ENCODE measurements around the gene DHX32. TPM values are rescaled to one million over a fixed set of nuclear protein-coding genes. Genes with fewer than 3 reads are reported as not detected.

DHX32 gene, protein sequence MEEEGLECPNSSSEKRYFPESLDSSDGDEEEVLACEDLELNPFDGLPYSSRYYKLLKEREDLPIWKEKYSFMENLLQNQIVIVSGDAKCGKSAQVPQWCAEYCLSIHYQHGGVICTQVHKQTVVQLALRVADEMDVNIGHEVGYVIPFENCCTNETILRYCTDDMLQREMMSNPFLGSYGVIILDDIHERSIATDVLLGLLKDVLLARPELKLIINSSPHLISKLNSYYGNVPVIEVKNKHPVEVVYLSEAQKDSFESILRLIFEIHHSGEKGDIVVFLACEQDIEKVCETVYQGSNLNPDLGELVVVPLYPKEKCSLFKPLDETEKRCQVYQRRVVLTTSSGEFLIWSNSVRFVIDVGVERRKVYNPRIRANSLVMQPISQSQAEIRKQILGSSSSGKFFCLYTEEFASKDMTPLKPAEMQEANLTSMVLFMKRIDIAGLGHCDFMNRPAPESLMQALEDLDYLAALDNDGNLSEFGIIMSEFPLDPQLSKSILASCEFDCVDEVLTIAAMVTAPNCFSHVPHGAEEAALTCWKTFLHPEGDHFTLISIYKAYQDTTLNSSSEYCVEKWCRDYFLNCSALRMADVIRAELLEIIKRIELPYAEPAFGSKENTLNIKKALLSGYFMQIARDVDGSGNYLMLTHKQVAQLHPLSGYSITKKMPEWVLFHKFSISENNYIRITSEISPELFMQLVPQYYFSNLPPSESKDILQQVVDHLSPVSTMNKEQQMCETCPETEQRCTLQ
- 32.7 to 44.0 TPM (median 42.2 TPM) in 5 replicates for total RNA-seq (2022; extraction: Qiagen RNA extraction)

DNA sequence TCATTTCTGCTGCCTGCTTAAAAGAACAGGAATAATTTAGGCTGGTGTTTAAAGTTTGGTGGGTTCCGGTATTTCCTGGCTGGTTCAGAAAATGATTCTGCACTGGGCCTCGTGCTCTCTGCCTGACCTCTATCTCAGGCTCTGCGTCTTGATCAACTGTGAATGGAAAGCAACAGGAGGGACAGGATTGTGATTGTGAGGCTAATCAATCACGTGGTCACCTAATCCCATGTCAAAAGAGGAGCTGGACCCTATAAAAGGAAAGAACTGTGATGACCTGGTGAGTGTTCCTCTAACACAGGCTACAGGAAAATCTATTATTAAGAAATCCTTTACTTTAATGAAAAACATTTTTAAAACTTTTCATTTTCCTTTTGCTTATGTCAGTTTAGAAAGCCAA lies at the start of gene DHX32:
Gene DHX32, minus strand, starts transcription at position 101 of the 400 bp plus-strand sequence. CDS start 468 bp downstream, outside the sequence.

DNA sequence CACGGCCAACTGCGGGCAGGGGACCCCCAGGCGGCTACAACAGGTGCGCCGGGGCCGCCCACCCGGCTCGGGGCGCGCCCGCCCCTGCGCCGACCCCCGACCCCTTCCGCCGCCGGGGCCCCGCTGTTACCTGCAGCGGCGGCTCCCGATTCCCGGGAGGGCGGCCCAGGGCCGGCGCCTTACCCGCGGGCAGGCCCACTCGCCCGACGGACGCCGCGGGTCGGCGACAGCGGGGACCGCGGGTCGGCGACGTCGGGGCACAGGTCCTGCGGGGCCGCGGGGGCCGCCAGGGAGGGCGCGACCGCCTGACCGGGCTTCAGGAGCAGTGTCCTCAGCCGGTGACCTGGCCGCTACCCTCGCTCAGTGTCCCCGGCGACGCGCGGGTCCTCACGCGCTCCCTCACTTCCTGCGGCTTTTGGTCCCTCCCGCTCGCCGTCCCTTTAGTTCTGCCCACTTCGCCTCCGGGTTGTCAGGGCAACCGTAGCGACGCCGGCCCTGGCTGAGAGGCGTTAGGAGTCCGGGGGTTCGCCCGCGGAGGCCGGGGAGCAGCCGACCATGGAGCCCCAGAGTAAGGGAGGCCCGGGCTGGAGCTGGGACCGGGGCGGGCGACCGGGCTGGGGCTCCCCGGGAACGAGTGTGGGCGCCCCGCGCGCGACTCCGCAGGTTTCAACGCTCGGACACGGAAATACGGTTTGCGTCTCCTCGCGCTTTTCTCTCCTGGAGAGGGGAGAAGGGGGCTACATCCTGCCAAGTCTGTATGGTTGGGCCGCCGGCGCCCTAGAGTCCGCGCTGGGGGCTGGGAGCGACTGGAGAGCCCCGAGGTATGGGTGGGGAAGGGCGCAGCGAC lies 15.2 kb upstream of the DHX32 start, which contains the start of gene FANK1:
Gene FANK1, plus strand, starts transcription at position 477 of the 847 bp plus-strand sequence. Its CDS starts 79 bp downstream, at position 556.

DNA sequence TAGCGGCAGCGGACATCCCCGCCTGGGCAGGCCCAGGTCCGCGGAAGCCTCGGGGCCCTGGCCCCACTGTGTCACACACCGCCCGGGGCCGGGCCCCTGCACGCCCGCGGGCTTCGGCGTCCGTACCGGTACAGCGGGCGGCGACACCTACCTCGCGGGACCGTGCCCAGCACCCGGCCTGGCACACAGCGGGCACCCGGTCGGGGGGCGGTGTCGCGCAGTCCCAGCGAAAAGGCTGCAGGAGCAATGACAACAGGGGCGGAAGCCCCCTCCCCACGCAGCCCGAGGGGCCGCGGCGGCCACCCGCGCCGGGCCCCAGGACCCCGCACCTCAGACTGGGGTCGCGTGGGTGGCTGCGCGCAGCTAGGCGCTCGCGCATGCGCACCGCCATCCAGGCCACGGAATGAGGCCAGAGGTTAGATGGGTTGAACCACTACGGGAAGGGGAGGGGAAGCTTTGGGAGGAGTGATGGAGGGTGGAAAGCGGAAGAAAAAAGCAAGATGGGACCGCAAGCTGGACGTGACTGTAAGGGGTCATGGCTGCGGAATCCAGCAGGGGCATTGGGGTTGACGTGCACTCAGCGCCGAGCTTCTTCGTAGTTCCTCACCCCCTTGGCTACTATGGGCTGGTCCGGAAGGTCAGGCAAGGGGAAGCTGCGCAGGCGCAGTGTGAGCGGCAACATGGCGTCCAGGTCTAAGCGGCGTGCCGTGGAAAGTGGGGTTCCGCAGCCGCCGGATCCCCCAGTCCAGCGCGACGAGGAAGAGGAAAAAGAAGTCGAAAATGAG lies 58.0 kb downstream of the DHX32 start, which contains the start of the genes BCCIP and UROS:
Gene BCCIP, plus strand, starts transcription at position 669 of the 785 bp plus-strand sequence. Its CDS starts 12 bp downstream, at position 681.
Gene UROS, minus strand, starts transcription at position 381 of the 785 bp plus-strand sequence. CDS start 6,759 bp downstream, outside the sequence.

Other genes starting within 250 kb of the DHX32 start
- not detected in 5 replicates for gene TEX36, start 198.1 kb downstream of the DHX32 start, total RNA-seq (2022; extraction: Qiagen RNA extraction)
- gene EDRF1, start 161.6 kb downstream of the DHX32 start, total RNA-seq (2022; extraction: Qiagen RNA extraction): 14.0 to 19.0 TPM (median 16.8 TPM) in 5 replicates
- gene MMP21, start 105.5 kb downstream of the DHX32 start, total RNA-seq (2022; extraction: Qiagen RNA extraction): 0.04 to 0.06 TPM in 2 of 5 replicates, not detected in the others
- gene UROS, start 58.0 kb downstream of the DHX32 start, total RNA-seq (2022; extraction: Qiagen RNA extraction): 57.1 to 63.3 TPM (median 59.2 TPM) in 5 replicates
- 108 to 147 TPM (median 109 TPM) in 5 replicates for gene BCCIP, start 57.7 kb downstream of the DHX32 start, total RNA-seq (2022; extraction: Qiagen RNA extraction)
- gene FANK1, start 15.3 kb upstream of the DHX32 start, total RNA-seq (2022; extraction: Qiagen RNA extraction): 2.5 to 4.0 TPM (median 2.8 TPM) in 5 replicates

Data from A549 treated with CORT108297 at 1 μM for 4 hours (cell line).